HG03521 (cell line): ENCODE results near the gene NAXD.
"Not testable (repeated sequence)": the region's sequence is repeated elsewhere in the genome, so short reads cannot be mapped to it uniquely, and the experiment has no call there.

Experiments
- ATAC-seq: cut with Tn5 transposase; IDR thresholded peaks from one replicate; pipeline ENCODE4 v1.9.1; 2021; ENCODE audit warnings: mild to moderate bottlenecking, moderate library complexity; ENCODE audit not compliant: unreplicated experiment

The NAXD gene

GRCh38 chr13:110593430-110594130, 21.8 kb upstream of the NAXD start:
- no peak for ATAC-seq

- no peak for ATAC-seq
Measured at GRCh38 chr13:110597041-110597689, 18.2 kb upstream of the NAXD start.

GRCh38 chr13:110600261-110600819, 15.0 kb upstream of the NAXD start:
- ATAC-seq: no peak

- ATAC-seq: no peak
Measured at GRCh38 chr13:110600980-110601379, 14.4 kb upstream of the NAXD start.

GRCh38 chr13:110605132-110605531, 10.2 kb upstream of the NAXD start:
- no peak for ATAC-seq

GRCh38 chr13:110606281-110606680, 9.1 kb upstream of the NAXD start:
- ATAC-seq: not testable (repeated sequence)

- no peak for ATAC-seq
Measured at GRCh38 chr13:110607675-110608224, 7.6 kb upstream of the NAXD start.

GRCh38 chr13:110610955-110611595, 4.3 kb upstream of the NAXD start:
- ATAC-seq: peak; percentile 30

GRCh38 chr13:110615005-110615321, 382 bp upstream of the NAXD start:
- no peak for ATAC-seq

- ATAC-seq: peak; percentile 32
Measured at GRCh38 chr13:110616103-110617101, 1.1 kb downstream of the NAXD start.

- ATAC-seq: no peak
Measured at GRCh38 chr13:110617321-110618072, 2.2 kb downstream of the NAXD start.

- no peak for ATAC-seq
Measured at GRCh38 chr13:110618167-110618566, 2.8 kb downstream of the NAXD start.

GRCh38 chr13:110618780-110619179, 3.4 kb downstream of the NAXD start:
- no peak for ATAC-seq

GRCh38 chr13:110620596-110620995, 5.3 kb downstream of the NAXD start:
- ATAC-seq: no peak

GRCh38 chr13:110624766-110625756, 9.7 kb downstream of the NAXD start:
- no peak for ATAC-seq

- no peak for ATAC-seq
Measured at GRCh38 chr13:110625771-110626321, 10.5 kb downstream of the NAXD start.

- ATAC-seq: no peak
Measured at GRCh38 chr13:110626521-110626920, 11.2 kb downstream of the NAXD start.

GRCh38 chr13:110627351-110627750, 12.0 kb downstream of the NAXD start:
- ATAC-seq: no peak
